ENCODE measurements around the gene PHACTR3. TPM values are rescaled to one million over a fixed set of nuclear protein-coding genes. Genes with fewer than 3 reads are reported as not detected.

The PHACTR3 gene
- total RNA-seq, 1 experiment from 2014 or later = 30.6 TPM

DNA sequence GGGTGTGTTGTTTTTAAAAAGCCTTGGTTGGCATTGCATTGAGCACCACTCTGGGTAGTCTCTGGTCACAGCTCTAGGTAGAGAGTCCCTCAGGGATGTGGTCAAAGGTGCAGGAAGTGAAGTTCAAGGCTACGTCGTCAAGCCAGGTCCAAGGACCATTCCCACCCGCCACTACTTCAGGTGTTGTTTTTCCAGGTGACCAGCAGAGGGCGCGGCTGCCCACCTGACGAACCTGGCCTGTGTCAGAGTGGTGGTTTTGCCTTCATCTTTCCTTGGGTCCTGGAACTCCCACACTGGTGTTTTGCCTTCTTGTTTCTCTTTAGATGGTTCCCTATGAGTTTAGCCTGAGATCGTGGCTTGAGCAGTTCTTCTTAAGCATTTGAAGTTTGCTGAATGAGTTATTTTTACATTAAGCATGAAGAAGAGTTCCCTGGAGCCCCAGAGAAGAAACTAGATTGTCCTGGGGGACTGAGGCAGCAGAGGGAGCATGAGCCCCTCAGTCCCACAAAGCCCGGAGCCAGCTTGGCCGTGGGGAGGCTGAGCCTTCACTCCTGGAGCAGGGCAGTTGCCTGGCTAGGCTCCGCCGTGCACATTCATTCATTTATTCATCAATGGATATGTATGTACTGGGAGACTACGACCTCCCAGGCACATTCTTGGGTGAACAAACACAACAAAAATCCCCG, 5.6 kb upstream of the PHACTR3 start:
- H3K79me2 ChIP-seq (ENCODE audit: low read length) = no peaks in the 10 kb centered on the region
- H3K4me1 ChIP-seq (ENCODE audit: insufficient read depth, low read length) = no peaks in the 10 kb centered on the region
- H3K9ac ChIP-seq (ENCODE audit: low read length) = no peak overlapping the region
- no peak overlapping the region for H3K27ac ChIP-seq (ENCODE audit: low read length)
- H3K4me2 ChIP-seq (ENCODE audit: low read length) = no peak overlapping the region
- no peaks in the 10 kb centered on the region for H3F3A ChIP-seq (ENCODE audit: low read length, unreplicated experiment)
- POLR2A ChIA-PET (ENCODE audit: unreplicated experiment) = no interaction called here
- H3K9me2 ChIP-seq (replicated peaks; ENCODE audit: low read length) = no peaks in the 10 kb centered on the region
- no peak overlapping the region for H3K4me3 ChIP-seq (ENCODE audit: low read length)
- no peak overlapping the region for H2AFZ ChIP-seq (ENCODE audit: low read length)
- no peaks in the 10 kb centered on the region for H3K36me3 ChIP-seq (ENCODE audit: low read depth, low read length)
- H3K9me3 ChIP-seq (ENCODE audit: low read length) = no peaks in the 10 kb centered on the region
- ATAC-seq (peak; percentile 89), DNase-seq (peak; percentile 50)
- peaks cover 71% of the 10 kb centered on the region for H3K27me3 ChIP-seq (ENCODE audit: low read length)
- intact Hi-C loops (cut with micrococcal nuclease) = loop anchor here (1.0 to 5.0 kb wide), 2 partner anchors 153 to 249 kb away; no protein-coding TSS in a partner anchor
- H4K20me1 ChIP-seq (ENCODE audit: low read length) = no peaks in the 10 kb centered on the region
- CTCF ChIA-PET = interaction anchor here (0.6 to 0.7 kb wide), 2 partner anchors 185 to 251 kb away, joined by 3 to 12 read pairs; no protein-coding TSS in a partner anchor
- TF ChIP-seq CTCF (conservative IDR thresholded peaks at IDR 0.05; ENCODE audit: low read depth, low read length) = peak; percentile 93
- TF ChIP-seq EZH2phosphoT487 (IDR thresholded peaks at IDR 0.05; ENCODE audit: borderline replicate concordance, low read length) = no peak
- no TSS peak for BruUV-seq (replicated peaks)

GRCh38 chr20:59599941-59600340, 4.4 kb upstream of the PHACTR3 start:
- no peak for ATAC-seq
- intact Hi-C loops (cut with micrococcal nuclease) = loop anchor here (5.0 kb wide), 1 partner anchor 247 kb away; no protein-coding TSS in a partner anchor
- CTCF ChIA-PET = no interaction called here

More at GRCh38 chr20:59599941-59600340, 4.4 kb upstream of the PHACTR3 start:
- Histone ChIP-seq H3F3A (ENCODE audit: low read length, unreplicated experiment) (no peaks in the 10 kb centered on the region), H2AFZ (ENCODE audit: low read length) (no peak overlapping the region), H3K9me3 (ENCODE audit: low read length) (no peaks in the 10 kb centered on the region), H3K27me3 (ENCODE audit: low read length) (peaks cover 66% of the 10 kb centered on the region), H3K4me2 (ENCODE audit: low read length) (no peak overlapping the region), H3K4me3 (ENCODE audit: low read length) (no peak overlapping the region), H3K4me1 (ENCODE audit: insufficient read depth, low read length) (no peaks in the 10 kb centered on the region), H3K36me3 (ENCODE audit: low read depth, low read length) (no peaks in the 10 kb centered on the region), H3K27ac (ENCODE audit: low read length) (no peak overlapping the region), H4K20me1 (ENCODE audit: low read length) (no peaks in the 10 kb centered on the region), H3K9me2 (replicated peaks; ENCODE audit: low read length) (no peaks in the 10 kb centered on the region), H3K9ac (ENCODE audit: low read length) (no peak overlapping the region), H3K79me2 (ENCODE audit: low read length) (no peaks in the 10 kb centered on the region)
- TF ChIP-seq CTCF (conservative IDR thresholded peaks at IDR 0.05; ENCODE audit: low read depth, low read length) (no peak), EZH2phosphoT487 (IDR thresholded peaks at IDR 0.05; ENCODE audit: borderline replicate concordance, low read length) (no peak), EZH2 (IDR thresholded peaks at IDR 0.05; ENCODE audit: low read length, unreplicated experiment) (no peak)
- BruUV-seq (replicated peaks) = no TSS peak
- DNase-seq = no peak
- POLR2A ChIA-PET (ENCODE audit: unreplicated experiment) = no interaction called here
